Ovary (tissue), 9 donors: ENCODE data around the gene TATDN3. TPM values are rescaled to one million over a fixed set of nuclear protein-coding genes. Genes with fewer than 3 reads are reported as not detected.
"Not testable (repeated sequence)": the region's sequence is repeated elsewhere in the genome, so short reads cannot be mapped to it uniquely, and the experiment has no call there.

ENCODE experiments used
- DNase-seq, 5 donors: peaks; one replicate each; pipeline ENCODE4 v3.0.0-alpha.2; 2019 to 2020
- H3K27ac ChIP-seq, 2 donors: fragments of 200-600 bp; one replicate each; pipeline versions ENCODE4 v1.5.1 to v1.8.0; 2019 to 2022
- H3K27me3 ChIP-seq: fragments of 200-600 bp; one replicate; pipeline ENCODE4 v1.8.0; 2022
- H3K36me3 ChIP-seq: fragments of 200-600 bp; sonication (generic); one replicate; pipeline ENCODE4 v1.5.1; 2019
- H3K4me1 ChIP-seq: one replicate; pipeline ENCODE4 v1.8.1; 2013; ENCODE audit warnings: mild to moderate bottlenecking, moderate library complexity; ENCODE audit not compliant: insufficient read depth
- H3K4me3 ChIP-seq: fragments of 200-600 bp; sonication (generic); one replicate; pipeline ENCODE4 v1.5.1; 2017
- H3K9me3 ChIP-seq, 2 donors: fragments of 200-600 bp in 1 of 2; sonication (generic) in 1 of 2; one replicate each; pipeline versions ENCODE4 v1.5.1 to v1.8.1; 2013 to 2019; ENCODE audit warnings: mild to moderate bottlenecking in 1 of 2, moderate library complexity in 1 of 2
- EP300 ChIP-seq: sonication (generic); formaldehyde crosslinking; IDR thresholded peaks from one replicate; pipeline ENCODE4 v1.6.1; 2017; ENCODE audit warnings: antibody characterized with exemption
- POLR2A ChIP-seq: fragments of 450-650 bp; IDR thresholded peaks from one replicate; pipeline ENCODE4 v1.6.1; 2017; ENCODE audit warnings: antibody characterized with exemption, mild to moderate bottlenecking, moderate library complexity
- WGBS, 3 donors: extraction: QIAGEN DNeasy Blood & Tissue Kit in 1 of 3; methylation state at CpG; one replicate each; pipeline versions ENCODE4 v1.1.5 to v1.1.7; 2013 to 2017; 5-methylcytosine and 5-hydroxymethylcytosine counted together
- intact Hi-C, 4 donors: fragments of 100-400 bp; cut with DNase I; formaldehyde crosslinking; loops; one replicate each; pipeline versions ENCODE4 v1.11.0 to v1.15.1; 2022 to 2023
- polyA plus RNA-seq, 2 donors: library from polyadenylated mRNA; stranded (reverse); fragments of 200-250 nt in 1 of 2; fragments of 350-450 nt in 1 of 2; fragmentation: Illumina TruSeq in 1 of 2; extraction: RNeasy Lipid Tissue Mini Kit (QIAGEN cat#74804) in 1 of 2; gene quantifications; one replicate each; pipeline ENCODE4 v1.2.3, GENCODE V29; 2013 to 2014
- small RNA-seq: library from RNA; depleted of rRNA; stranded (forward); fragments of <200 nt; gene quantifications from one replicate; pipeline ENCODE3, GENCODE V24; 2016
- total RNA-seq, 7 donors: library from RNA; depleted of rRNA in 2 of 7; stranded (reverse); fragments of >200 nt in 2 of 7; fragmentation: NEBNext Ultra II Directional in 3 of 7; extraction: Animal tissue kit (Norgen Biotek cat#: 25700) in 3 of 7; gene quantifications; one replicate each; pipeline versions ENCODE4 v1.1.0 to v1.2.4, GENCODE V29; 2016 to 2023
- TF ChIP-seq, protein P1 (sequence below), 3 donors: fragments of 450-650 bp in 2 of 3; fragments of 200-600 bp in 1 of 3; IDR thresholded peaks; one replicate each; pipeline versions ENCODE4 v1.5.1 to v1.8.0; 2016 to 2022; ENCODE audit warnings: antibody characterized with exemption in 3 of 3, mild to moderate bottlenecking in 1 of 3
- donor health status: DM: no; HTN: no; CAD: no; lungs with moderate emphysema.
- donor health status: DM: no; HTN: no; CAD: no.
- donor health status: Bipolar disorder and iron deficiency.
- donor health status: DM: yes; HTN: yes; CAD: no.
- donor health status: DM: no; HTN: no; CAD: no.
- donor health status: DM: yes; HTN: yes; CAD: no.

TATDN3 gene
- total and polyA plus RNA-seq, 9 donors = 6.8 to 17.1 (median 9.5) TPM

DNA sequence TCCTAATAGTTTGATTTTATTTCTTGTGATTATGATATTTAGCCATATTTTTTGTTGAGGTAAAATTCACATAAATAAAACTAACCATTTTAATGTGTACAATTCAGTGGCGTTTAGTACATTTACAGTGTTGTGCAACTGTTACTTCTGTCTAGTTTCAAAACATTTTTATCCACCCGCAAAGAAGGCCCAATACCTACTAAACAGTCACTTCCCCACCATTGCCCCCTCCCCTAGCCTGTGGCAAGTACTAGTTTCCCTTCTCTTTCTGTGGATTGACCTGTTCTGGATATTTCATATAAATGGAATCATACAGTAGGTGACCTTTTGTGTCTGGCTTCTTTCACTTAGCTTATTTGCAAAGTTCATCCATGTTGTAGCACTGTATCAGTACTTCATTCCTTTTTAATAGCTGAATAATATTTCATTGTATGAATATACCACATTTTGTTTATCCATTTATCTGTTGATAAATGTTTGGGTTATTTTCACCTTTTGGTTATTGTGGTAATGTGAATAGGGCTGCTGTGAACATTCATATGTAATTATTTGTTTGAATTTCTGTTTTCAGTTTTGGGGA, 70.5 kb downstream of the TATDN3 start:
- Histone ChIP-seq H3K27ac (no peak overlapping the region), H3K36me3 (no peaks in the 10 kb centered on the region), H3K4me1 (peaks cover 7% of the 10 kb centered on the region), H3K9me3 (no peaks in the 10 kb centered on the region), H3K4me3 (no peak overlapping the region), H3K27me3 (no peaks in the 10 kb centered on the region)
- TF ChIP-seq, protein P1, sequence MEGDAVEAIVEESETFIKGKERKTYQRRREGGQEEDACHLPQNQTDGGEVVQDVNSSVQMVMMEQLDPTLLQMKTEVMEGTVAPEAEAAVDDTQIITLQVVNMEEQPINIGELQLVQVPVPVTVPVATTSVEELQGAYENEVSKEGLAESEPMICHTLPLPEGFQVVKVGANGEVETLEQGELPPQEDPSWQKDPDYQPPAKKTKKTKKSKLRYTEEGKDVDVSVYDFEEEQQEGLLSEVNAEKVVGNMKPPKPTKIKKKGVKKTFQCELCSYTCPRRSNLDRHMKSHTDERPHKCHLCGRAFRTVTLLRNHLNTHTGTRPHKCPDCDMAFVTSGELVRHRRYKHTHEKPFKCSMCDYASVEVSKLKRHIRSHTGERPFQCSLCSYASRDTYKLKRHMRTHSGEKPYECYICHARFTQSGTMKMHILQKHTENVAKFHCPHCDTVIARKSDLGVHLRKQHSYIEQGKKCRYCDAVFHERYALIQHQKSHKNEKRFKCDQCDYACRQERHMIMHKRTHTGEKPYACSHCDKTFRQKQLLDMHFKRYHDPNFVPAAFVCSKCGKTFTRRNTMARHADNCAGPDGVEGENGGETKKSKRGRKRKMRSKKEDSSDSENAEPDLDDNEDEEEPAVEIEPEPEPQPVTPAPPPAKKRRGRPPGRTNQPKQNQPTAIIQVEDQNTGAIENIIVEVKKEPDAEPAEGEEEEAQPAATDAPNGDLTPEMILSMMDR (IDR thresholded peaks at IDR 0.05) = no peak
- TF ChIP-seq POLR2A (no peak), EP300 (no peak)
- intact Hi-C loops = no loop called here
- DNase-seq = no peak
- WGBS, 3 donors = 94 to 98% (median 97%) methylated on average over 2 of the region's 2 CpGs

DNA sequence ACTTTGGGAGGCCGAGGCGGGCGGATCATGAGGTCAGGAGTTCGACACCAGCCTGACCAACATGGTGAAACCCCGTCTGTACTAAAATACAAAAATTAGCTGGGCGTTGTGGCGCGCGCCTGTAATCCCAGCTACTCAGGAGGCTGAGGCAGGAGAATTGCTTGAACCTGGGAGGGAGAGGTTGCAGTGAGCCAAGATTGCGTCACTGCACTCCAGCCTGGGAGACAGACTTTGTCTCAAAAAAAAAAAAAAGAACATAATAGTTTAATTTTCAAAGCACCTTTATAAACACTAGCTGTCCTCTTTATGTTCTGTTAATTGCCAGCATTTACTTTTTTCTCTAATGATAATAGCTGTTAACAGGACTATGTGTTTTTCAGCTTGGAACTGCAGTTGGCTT, 71.7 kb downstream of the TATDN3 start:
- H3K4me3 ChIP-seq, H3K27me3 ChIP-seq, H3K9me3 ChIP-seq, DNase-seq, H3K4me1 ChIP-seq, H3K36me3 ChIP-seq, intact Hi-C loops, H3K27ac ChIP-seq: not testable (repeated sequence)
- WGBS, 3 donors = 86 to 91% (median 87%) methylated on average over 10 of the region's 10 CpGs

DNA sequence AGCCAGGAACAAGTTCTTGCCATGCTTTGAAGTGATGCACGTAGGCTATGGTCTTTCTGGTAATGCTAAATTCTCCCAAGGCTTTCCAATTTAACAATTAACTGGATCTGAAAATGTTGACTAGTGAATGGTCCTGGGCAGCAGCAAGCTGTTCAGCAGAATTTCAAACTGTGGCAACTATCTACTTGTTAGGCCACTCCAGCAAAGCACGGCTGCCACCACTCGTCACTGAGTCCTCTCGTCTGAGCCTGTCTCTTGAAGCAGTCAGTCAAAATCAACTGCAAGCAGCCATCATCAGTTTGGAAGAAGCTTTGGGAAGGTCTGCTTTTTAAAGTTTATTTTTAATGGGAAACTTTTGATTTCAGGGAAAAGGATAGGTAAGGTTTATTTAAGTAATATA, 72.5 kb downstream of the TATDN3 start:
- Histone ChIP-seq H3K4me1 (peaks cover 3% of the 10 kb centered on the region), H3K4me3 (no peak overlapping the region), H3K9me3 (no peaks in the 10 kb centered on the region), H3K27me3 (no peaks in the 10 kb centered on the region), H3K27ac (no peak overlapping the region), H3K36me3 (no peaks in the 10 kb centered on the region)
- WGBS, 3 donors = 90 to 96% (median 94%) methylated on average over 4 of the region's 4 CpGs
- TF ChIP-seq POLR2A = no peak
- TF ChIP-seq, protein P1 (IDR thresholded peaks at IDR 0.05) = no peak
- TF ChIP-seq EP300 = no peak
- intact Hi-C loops = no loop called here
- DNase-seq = no peak

Small RNAs within 50 kb of the gene (small RNA-seq; reads per million reads assigned to genes)
- gene AC104333.1 (not detected), gene AC104333.2 (not detected)

Other genes starting within 250 kb of the TATDN3 start
- gene ATF3, start 183.1 kb upstream of the TATDN3 start, total RNA-seq = 100 to 1,000 TPM in 1 of 7 donors, 10 to 100 TPM in 3, 1 to 10 TPM in 3; 2.9 to 132 (median 19.4) TPM
- gene ATF3, start 183.1 kb upstream of the TATDN3 start, polyA plus RNA-seq = 10 to 100 TPM in 1 of 2 donors, 1 to 10 TPM in 1; 5.1 to 29.2 TPM
- 1 to 10 TPM in 6 of 7 donors, under 1 TPM in 1; 0.71 to 4.2 (median 2.1) TPM for gene BATF3, start 92.1 kb upstream of the TATDN3 start, total RNA-seq
- gene BATF3, start 92.1 kb upstream of the TATDN3 start, polyA plus RNA-seq = 1 to 10 TPM in 1 of 2 donors, under 1 TPM in 1; 0.90 to 1.1 TPM
- 10 to 100 TPM; 17.2 to 35.2 (median 29.2) TPM for gene NSL1, start 117 bp upstream of the TATDN3 start, total RNA-seq
- 10 to 100 TPM; 21.8 to 23.8 TPM for gene NSL1, start 117 bp upstream of the TATDN3 start, polyA plus RNA-seq
- not detected for gene SPATA45, start 55.8 kb downstream of the TATDN3 start, total RNA-seq
- not detected for gene SPATA45, start 55.8 kb downstream of the TATDN3 start, polyA plus RNA-seq
- gene FLVCR1, start 66.4 kb downstream of the TATDN3 start, total RNA-seq = 10 to 100 TPM in 1 of 7 donors, 1 to 10 TPM in 6; 4.0 to 11.4 (median 7.4) TPM
- gene FLVCR1, start 66.4 kb downstream of the TATDN3 start, polyA plus RNA-seq = 1 to 10 TPM; 1.9 to 5.3 TPM
- 1 to 10 TPM in 3 of 7 donors, under 1 TPM in 4; 0.28 to 2.1 (median 0.83) TPM for gene VASH2, start 158.6 kb downstream of the TATDN3 start, total RNA-seq
- gene VASH2, start 158.6 kb downstream of the TATDN3 start, polyA plus RNA-seq = 1 to 10 TPM in 1 of 2 donors, under 1 TPM in 1; 0.74 to 1.6 TPM
- 10 to 100 TPM; 29.9 to 51.3 (median 41.4) TPM for gene ANGEL2, start 224.0 kb downstream of the TATDN3 start, total RNA-seq
- 10 to 100 TPM; 18.3 to 19.1 TPM for gene ANGEL2, start 224.0 kb downstream of the TATDN3 start, polyA plus RNA-seq